Natural killer cell treated with Interleukin-12 subunit alpha and Interleukin-12 subunit beta and Interleukin-15 and Interleukin-18, amount 100 ng/mL, for 72 hours (primary cell): ENCODE measurements around the gene ARHGAP8. TPM values are rescaled to one million over a fixed set of nuclear protein-coding genes. Genes with fewer than 3 reads are reported as not detected.

ENCODE experiments used
- ATAC-seq, 2 donors: fragments of 150-1000 bp; cut with Tn5 transposase in 1 of 2; sonication (Bioruptor Pico), chemical (Tn5 transposase) in 1 of 2; 2 replicates each; pipeline ENCODE4 v1.10.0; 2021
- DNase-seq: peaks from one replicate; pipeline ENCODE4 v3.0.0; 2022; ENCODE audit warnings: low spot score
- H3K27ac Mint-ChIP-seq, 2 donors: 1 replicate in 1 of 2; 2 replicates in 1 of 2; pipeline ENCODE4 v1.8.0; 2022; ENCODE audit warnings: mixed read lengths in 2 of 2, mild to moderate bottlenecking in 1 of 2, moderate library complexity in 1 of 2
- H3K27me3 Mint-ChIP-seq, 2 donors: 1 replicate in 1 of 2; 2 replicates in 1 of 2; pipeline ENCODE4 v1.8.0; 2022; ENCODE audit warnings: mixed read lengths in 2 of 2
- H3K36me3 Mint-ChIP-seq: one replicate; pipeline ENCODE4 v1.8.0; 2022; ENCODE audit warnings: mixed read lengths
- H3K4me1 Mint-ChIP-seq, 2 donors: 1 replicate in 1 of 2; 2 replicates in 1 of 2; pipeline ENCODE4 v1.8.0; 2022; ENCODE audit warnings: low read depth in 2 of 2, mixed read lengths in 2 of 2, mild to moderate bottlenecking in 1 of 2
- H3K4me3 Mint-ChIP-seq: one replicate; pipeline ENCODE4 v1.8.0; 2022; ENCODE audit warnings: mixed read lengths
- H3K9me3 Mint-ChIP-seq: 2 replicates; pipeline ENCODE4 v1.8.0; 2022; ENCODE audit warnings: mixed read lengths
- total RNA-seq, 2 donors: library from RNA; stranded (reverse); gene quantifications; one replicate each; pipeline ENCODE4 v1.2.3, GENCODE V29; 2022

ARHGAP8 gene
- total RNA-seq, 2 donors from 2014 or later: 0.64 to 2.3 TPM

GRCh38 chr22:44714703-44715350, 37.5 kb upstream of the ARHGAP8 start:
- Mint-ChIP-seq H3K9me3 (no peaks in the 10 kb centered on the region), H3K4me1 (peaks cover 19 to 38% of the 10 kb centered on the region in 2 donors), H3K4me3 (no peak overlapping the region), H3K36me3 (no peaks in the 10 kb centered on the region), H3K27me3 (no peaks in the 10 kb centered on the region), H3K27ac (peak overlapping the region in 1 of 2 donors; percentile 31)
- DNase-seq (no peak), ATAC-seq (no peak)

GRCh38 chr22:44718418-44718817, 34.0 kb upstream of the ARHGAP8 start:
- H3K4me3 Mint-ChIP-seq: peak overlapping the region; percentile 44
- peaks cover 8 to 20% of the 10 kb centered on the region in 2 donors for H3K4me1 Mint-ChIP-seq
- ATAC-seq (peak; percentile 82 to 86), DNase-seq (no peak)
- no peaks in the 10 kb centered on the region for H3K9me3 Mint-ChIP-seq
- H3K27ac Mint-ChIP-seq: peak overlapping the region; percentile 64 to 85
- no peaks in the 10 kb centered on the region for H3K36me3 Mint-ChIP-seq
- no peaks in the 10 kb centered on the region for H3K27me3 Mint-ChIP-seq

GRCh38 chr22:44719586-44720368, 32.6 kb upstream of the ARHGAP8 start:
- no peak overlapping the region for H3K4me3 Mint-ChIP-seq
- ATAC-seq (no peak), DNase-seq (no peak)
- peaks cover 8 to 21% of the 10 kb centered on the region in 2 donors for H3K4me1 Mint-ChIP-seq
- H3K27me3 Mint-ChIP-seq: no peaks in the 10 kb centered on the region
- no peaks in the 10 kb centered on the region for H3K9me3 Mint-ChIP-seq
- no peaks in the 10 kb centered on the region for H3K36me3 Mint-ChIP-seq
- H3K27ac Mint-ChIP-seq: peak overlapping the region; percentile 60 to 83

- no peak for DNase-seq
Observed at GRCh38 chr22:44721213-44721612, 31.2 kb upstream of the ARHGAP8 start.

GRCh38 chr22:44722611-44723010, 29.8 kb upstream of the ARHGAP8 start:
- Mint-ChIP-seq H3K27ac (no peak overlapping the region), H3K36me3 (no peaks in the 10 kb centered on the region), H3K27me3 (no peaks in the 10 kb centered on the region), H3K4me3 (no peak overlapping the region), H3K9me3 (no peaks in the 10 kb centered on the region), H3K4me1 (peaks cover 8 to 18% of the 10 kb centered on the region in 2 donors)
- ATAC-seq: no peak
- no peak for DNase-seq

More at GRCh38 chr22:44721213-44721612, 31.2 kb upstream of the ARHGAP8 start:
- Mint-ChIP-seq H3K4me3 (no peak overlapping the region), H3K27me3 (no peaks in the 10 kb centered on the region), H3K27ac (no peak overlapping the region), H3K36me3 (no peaks in the 10 kb centered on the region), H3K9me3 (no peaks in the 10 kb centered on the region), H3K4me1 (peaks cover 8 to 20% of the 10 kb centered on the region in 2 donors)
- no peak for ATAC-seq

- Mint-ChIP-seq H3K27me3 (no peaks in the 10 kb centered on the region), H3K4me3 (no peak overlapping the region), H3K27ac (no peak overlapping the region), H3K36me3 (no peaks in the 10 kb centered on the region), H3K9me3 (no peaks in the 10 kb centered on the region), H3K4me1 (peaks cover 2 to 19% of the 10 kb centered on the region in 2 donors)
- DNase-seq (no peak), ATAC-seq (no peak)
Observed at GRCh38 chr22:44723801-44724200, 28.6 kb upstream of the ARHGAP8 start.

- Mint-ChIP-seq H3K36me3 (no peaks in the 10 kb centered on the region), H3K27me3 (no peaks in the 10 kb centered on the region), H3K4me3 (no peak overlapping the region), H3K9me3 (no peaks in the 10 kb centered on the region), H3K27ac (no peak overlapping the region), H3K4me1 (peaks cover 0 to 21% of the 10 kb centered on the region in 2 donors)
- no peak for DNase-seq
- ATAC-seq: no peak
Observed at GRCh38 chr22:44724416-44724815, 28.0 kb upstream of the ARHGAP8 start.

GRCh38 chr22:44724859-44725258, 27.5 kb upstream of the ARHGAP8 start:
- H3K36me3 Mint-ChIP-seq: no peaks in the 10 kb centered on the region
- DNase-seq: no peak
- H3K4me3 Mint-ChIP-seq: no peak overlapping the region
- peaks cover 0 to 21% of the 10 kb centered on the region in 2 donors for H3K4me1 Mint-ChIP-seq
- H3K9me3 Mint-ChIP-seq: no peaks in the 10 kb centered on the region
- H3K27me3 Mint-ChIP-seq: no peaks in the 10 kb centered on the region
- no peak for ATAC-seq
- no peak overlapping the region for H3K27ac Mint-ChIP-seq

GRCh38 chr22:44726439-44726838, 25.9 kb upstream of the ARHGAP8 start:
- no peaks in the 10 kb centered on the region for H3K36me3 Mint-ChIP-seq
- ATAC-seq: no peak
- no peak overlapping the region for H3K4me3 Mint-ChIP-seq
- no peak overlapping the region for H3K27ac Mint-ChIP-seq
- H3K9me3 Mint-ChIP-seq: no peaks in the 10 kb centered on the region
- H3K4me1 Mint-ChIP-seq: peaks cover 0 to 20% of the 10 kb centered on the region in 2 donors
- H3K27me3 Mint-ChIP-seq: no peaks in the 10 kb centered on the region
- DNase-seq: no peak

- no peak for ATAC-seq
- peaks cover 0 to 20% of the 10 kb centered on the region in 2 donors for H3K4me1 Mint-ChIP-seq
- H3K9me3 Mint-ChIP-seq: no peaks in the 10 kb centered on the region
- H3K27ac Mint-ChIP-seq: peak overlapping the region in 1 of 2 donors; percentile 37
- H3K36me3 Mint-ChIP-seq: no peaks in the 10 kb centered on the region
- no peaks in the 10 kb centered on the region for H3K27me3 Mint-ChIP-seq
- no peak for DNase-seq
- H3K4me3 Mint-ChIP-seq: no peak overlapping the region
Observed at GRCh38 chr22:44727148-44727547, 25.2 kb upstream of the ARHGAP8 start.

- Mint-ChIP-seq H3K36me3 (no peaks in the 10 kb centered on the region), H3K4me3 (no peak overlapping the region), H3K4me1 (peaks cover 0 to 20% of the 10 kb centered on the region in 2 donors), H3K27ac (peak overlapping the region in 1 of 2 donors; percentile 37), H3K27me3 (no peaks in the 10 kb centered on the region), H3K9me3 (no peaks in the 10 kb centered on the region)
- no peak for DNase-seq
- ATAC-seq: no peak
Observed at GRCh38 chr22:44727709-44728108, 24.7 kb upstream of the ARHGAP8 start.

- Mint-ChIP-seq H3K27me3 (no peaks in the 10 kb centered on the region), H3K36me3 (no peaks in the 10 kb centered on the region), H3K9me3 (no peaks in the 10 kb centered on the region), H3K27ac (peak overlapping the region in 1 of 2 donors; percentile 37), H3K4me3 (no peak overlapping the region), H3K4me1 (peaks cover 0 to 20% of the 10 kb centered on the region in 2 donors)
- ATAC-seq (no peak), DNase-seq (no peak)
Observed at GRCh38 chr22:44728761-44729324, 23.5 kb upstream of the ARHGAP8 start.

GRCh38 chr22:44729391-44730021, 22.9 kb upstream of the ARHGAP8 start:
- Mint-ChIP-seq H3K9me3 (no peaks in the 10 kb centered on the region), H3K27ac (peak overlapping the region in 1 of 2 donors; percentile 37), H3K4me1 (peaks cover 0 to 18% of the 10 kb centered on the region in 2 donors), H3K4me3 (no peak overlapping the region), H3K36me3 (no peaks in the 10 kb centered on the region), H3K27me3 (no peaks in the 10 kb centered on the region)
- ATAC-seq: peak; percentile 68 to 85
- peak; percentile 75 for DNase-seq
